H1 (cell line): ENCODE data around the gene MAGEB2. TPM values are rescaled to one million over a fixed set of nuclear protein-coding genes. Genes with fewer than 3 reads are reported as not detected.

Source experiments
- SP4 ChIP-seq: IDR thresholded peaks from 2 replicates; pipeline ENCODE4 v1.6.1; 2012; ENCODE audit warnings: low read length, inconsistent platforms
- ZNF274 ChIP-seq: IDR thresholded peaks from 2 replicates; pipeline ENCODE4 v1.7.0; 2012; ENCODE audit warnings: low read length, borderline replicate concordance; ENCODE audit errors: extremely low read depth
- polyA plus RNA-seq, 7 experiments: library from polyadenylated mRNA; depleted of rRNA in 3 of 7; stranded (reverse) in 5 of 7; unstranded in 2 of 7; fragments of >200 nt in 5 of 7; fragments of 200-250 nt in 2 of 7; gene quantifications; 1 replicate in 5 of 7; 2 replicates in 1 of 7; 4 replicates in 1 of 7; pipeline versions ENCODE4 v1.2.1 to v1.2.3, GENCODE V29; 2011 to 2013; ENCODE audit warnings: missing spikeins in 2 of 7, mixed read lengths in 2 of 7
- total RNA-seq: library from RNA; stranded (reverse); fragmentation: NEBNext Ultra II Directional; extraction: Animal tissue kit (Norgen Biotek cat#: 25700); gene quantifications from 2 replicates; pipeline ENCODE4 v1.2.1, GENCODE V29; 2021

Gene MAGEB2
- total and polyA plus RNA-seq, 2 of the 8 experiments (the other 6 are each of a cell fraction or from before 2014, with no cell fraction given), result not detected

DNA sequence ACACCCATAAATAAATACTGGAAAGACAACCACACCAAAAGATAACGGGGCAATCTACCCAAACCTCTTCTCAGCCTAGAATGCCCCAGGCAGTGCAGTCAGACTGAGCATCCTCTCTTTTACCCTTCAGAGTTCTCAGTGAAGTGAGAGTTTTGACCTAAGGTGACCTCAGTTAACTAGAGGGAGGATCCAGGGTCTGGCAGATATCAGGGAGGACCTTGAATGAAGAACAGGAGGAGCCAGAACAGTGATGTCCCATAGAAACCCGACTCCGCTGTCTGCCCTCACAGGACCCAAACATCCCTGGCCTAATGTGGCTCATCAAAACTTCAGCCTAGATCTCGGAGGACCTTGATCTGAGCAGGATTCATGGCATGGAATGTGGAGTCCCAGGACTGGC, 15.0 kb downstream of the MAGEB2 start, which contains the start of gene MAGEB3 (continued):
- TF ChIP-seq SP4 (no peak), ZNF274 (no peak)
